Caco-2 (cell line): ENCODE results near the gene SLC33A1. TPM values are rescaled to one million over a fixed set of nuclear protein-coding genes. Genes with fewer than 3 reads are reported as not detected.

ENCODE experiments used
- Bru-seq: library from RNA; stranded (reverse); fragments of 400-500 nt; gene quantifications from one replicate; lab custom pipeline; 2021; lab: Mats Ljungman, UMichigan
- BruChase-seq, 2 experiments: library from RNA; stranded (reverse); fragments of 400-500 nt; gene quantifications; one replicate each; lab custom pipeline; 2021; lab: Mats Ljungman, UMichigan
- BruUV-seq: library from RNA; stranded (reverse); fragments of 400-500 nt; replicated peaks from 2 replicates; lab custom pipeline; 2021; lab: Mats Ljungman, UMichigan
- CTCF ChIA-PET: fragments of 300-600 bp; sonication (Branson Sonifier 250); formaldehyde crosslinking; loops from one replicate; lab custom pipeline; 2022; ENCODE audit warnings: antibody characterized with exemption; lab: Charles Lee
- POLR2A ChIA-PET: fragments of 300-600 bp; sonication (Branson Sonifier 250); formaldehyde crosslinking; loops from one replicate; lab custom pipeline; 2022; ENCODE audit warnings: antibody characterized with exemption; lab: Charles Lee
- DNase-seq, 2 experiments: peaks; one replicate each; pipeline versions ENCODE4 v3.0.0 to v3.0.0-alpha.2; 2020 to 2022
- H3K27me3 ChIP-seq: replicated peaks from 2 replicates; pipeline ENCODE4 v1.6.0; 2011; ENCODE audit warnings: low read length; ENCODE audit not compliant: control insufficient read depth, insufficient read depth
- H3K36me3 ChIP-seq: 2 replicates; pipeline ENCODE4 v1.5.1; 2011; ENCODE audit warnings: low read length; ENCODE audit not compliant: control insufficient read depth, insufficient read depth
- H3K4me1 ChIP-seq: fragments of 250-450 bp; sonication (Bioruptor Pico); 2 replicates; pipeline ENCODE4 v1.5.1; 2020; ENCODE audit warnings: mild to moderate bottlenecking
- H3K4me3 ChIP-seq: 2 replicates; pipeline ENCODE4 v1.5.1; 2011; ENCODE audit warnings: low read depth, mild to moderate bottlenecking, control low read depth, low read length
- H3K9me3 ChIP-seq: fragments of 250-450 bp; sonication (Bioruptor Pico); 2 replicates; pipeline ENCODE4 v1.5.1; 2020; ENCODE audit warnings: mild to moderate bottlenecking, moderate library complexity
- H3K27ac Mint-ChIP-seq: one replicate; pipeline ENCODE4 v1.8.0; 2022; ENCODE audit warnings: mixed read lengths; ENCODE audit not compliant: unreplicated experiment
- H3K27me3 Mint-ChIP-seq: one replicate; pipeline ENCODE4 v1.8.0; 2022; ENCODE audit warnings: mixed read lengths; ENCODE audit not compliant: insufficient read depth, unreplicated experiment
- H3K36me3 Mint-ChIP-seq: one replicate; pipeline ENCODE4 v1.8.0; 2022; ENCODE audit warnings: mild to moderate bottlenecking, mixed read lengths; ENCODE audit not compliant: insufficient read depth, unreplicated experiment
- H3K4me1 Mint-ChIP-seq: one replicate; pipeline ENCODE4 v1.8.0; 2022; ENCODE audit warnings: low read depth, mixed read lengths; ENCODE audit not compliant: unreplicated experiment
- H3K4me3 Mint-ChIP-seq: one replicate; pipeline ENCODE4 v1.8.0; 2022; ENCODE audit warnings: mild to moderate bottlenecking, moderate library complexity, mixed read lengths; ENCODE audit not compliant: unreplicated experiment
- H3K9me3 Mint-ChIP-seq: one replicate; pipeline ENCODE4 v1.8.0; 2022; ENCODE audit warnings: mixed read lengths; ENCODE audit not compliant: unreplicated experiment
- CTCF ChIP-seq, 2 experiments: fragments of 200-600 bp in 1 of 2; IDR thresholded peaks; 1 replicate in 1 of 2; 2 replicates in 1 of 2; pipeline versions ENCODE4 v1.5.1 to v1.8.0; 2011 to 2022; ENCODE audit warnings: antibody characterized with exemption in 1 of 2, control low read depth in 1 of 2, inconsistent platforms in 1 of 2, low read depth in 1 of 2, low read length in 1 of 2, mild to moderate bottlenecking in 1 of 2, moderate library complexity in 1 of 2; ENCODE audit not compliant: insufficient read depth in 1 of 2, severe bottlenecking in 1 of 2, unreplicated experiment in 1 of 2
- intact Hi-C: fragments of 100-400 bp; cut with micrococcal nuclease; formaldehyde crosslinking; loops from one replicate; pipeline ENCODE4 v1.10.0; 2022; ENCODE audit not compliant: unreplicated experiment
- long read RNA-seq: library from polyadenylated mRNA; stranded (forward); transcript quantifications from one replicate; pipeline ENCODE4 v2.0.0, GENCODE V29; 2022
- total RNA-seq: library from RNA; stranded (reverse); gene quantifications from 2 replicates; pipeline ENCODE4 v1.2.3, GENCODE V29; 2022

Gene SLC33A1
- total RNA-seq (19.6 TPM in 2 replicates), Bru-seq, nascent RNA (percentile 62 among the genes with signal in this experiment), BruChase-seq, experiment 1, labeled RNA remaining after a 2-hour chase (percentile 80 among the genes with signal in this experiment), BruChase-seq, experiment 2, labeled RNA remaining after a 6-hour chase (percentile 86 among the genes with signal in this experiment)
- long read RNA-seq, full-length matches to known transcripts: 39 of 43 reads
- long read RNA-seq, partial matches to known transcripts: 1 of 43 reads
- long read RNA-seq, other reads (novel, unspliced or antisense): 3 of 43 reads

- POLR2A ChIA-PET: interaction anchor here (0.6 to 1.5 kb wide), 3 partner anchors 16 to 139 kb away, joined by 6 to 11 read pairs (median 7); partner anchors contain the start of genes C3orf33 and GMPS
- H3K4me1 ChIP-seq: peaks cover 11% of the 10 kb centered on the region; the same call in 1 of the 2 replicates
- CTCF ChIA-PET: interaction anchor here (0.6 to 2.3 kb wide), 4 partner anchors 16 to 441 kb away, joined by 3 to 16 read pairs (median 4); partner anchors contain the start of gene C3orf33
- H3K36me3 Mint-ChIP-seq: peaks cover 11% of the 10 kb centered on the region
- H3K27ac Mint-ChIP-seq: peak within 1 kb of the TSS; percentile 95
- no peaks in the 10 kb centered on the region for H3K9me3 ChIP-seq
- peak within 1 kb of the TSS; percentile 95 for H3K4me3 ChIP-seq
- no peaks in the 10 kb centered on the region for H3K27me3 ChIP-seq
- H3K27me3 Mint-ChIP-seq: no peaks in the 10 kb centered on the region
- no peaks in the 10 kb centered on the region for H3K36me3 ChIP-seq
- TF ChIP-seq CTCF (IDR thresholded peaks at IDR 0.05; ENCODE audit: insufficient read depth in 1 of 2, low read depth in 1 of 2, low read length in 1 of 2, severe bottlenecking in 1 of 2, unreplicated experiment in 1 of 2): no peak
- intact Hi-C loops: loop anchor here (1.0 to 2.0 kb wide), 4 partner anchors 16 to 110 kb away; partner anchors contain the start of genes C3orf33, GMPS and PLCH1
- peak; percentile 98 to 99 for DNase-seq
- H3K4me1 Mint-ChIP-seq: no peaks in the 10 kb centered on the region
- no TSS peak for BruUV-seq
- H3K9me3 Mint-ChIP-seq: no peaks in the 10 kb centered on the region
- peak within 1 kb of the TSS; percentile 90 for H3K4me3 Mint-ChIP-seq
Measured at GRCh38 chr3:155854141-155854940, at the start of gene SLC33A1. TSS of gene SLC33A1 (minus strand) at chr3:155854427. CDS start at chr3:155853997, 430 bp downstream.

GRCh38 chr3:155895379-155895900 is 41.2 kb upstream of the SLC33A1 start:
- no peak overlapping the region for H3K4me3 Mint-ChIP-seq
- no peak for DNase-seq
- ChIA-PET POLR2A (no interaction called here), CTCF (no interaction called here)
- TF ChIP-seq CTCF (IDR thresholded peaks at IDR 0.05; ENCODE audit: insufficient read depth in 1 of 2, low read depth in 1 of 2, low read length in 1 of 2, severe bottlenecking in 1 of 2, unreplicated experiment in 1 of 2): no peak
- Histone ChIP-seq H3K9me3 (no peaks in the 10 kb centered on the region), H3K27me3 (no peaks in the 10 kb centered on the region), H3K4me1 (no peaks in the 10 kb centered on the region), H3K4me3 (no peak overlapping the region), H3K36me3 (no peaks in the 10 kb centered on the region; the same call in none of the 2 replicates)
- no TSS peak for BruUV-seq
- no peaks in the 10 kb centered on the region for H3K4me1 Mint-ChIP-seq
- intact Hi-C loops: no loop called here
- H3K27ac Mint-ChIP-seq: no peak overlapping the region
- no peaks in the 10 kb centered on the region for H3K9me3 Mint-ChIP-seq
- peaks cover 44% of the 10 kb centered on the region for H3K36me3 Mint-ChIP-seq
- H3K27me3 Mint-ChIP-seq: no peaks in the 10 kb centered on the region

- CTCF ChIA-PET: no interaction called here
- intact Hi-C loops: no loop called here
Measured at GRCh38 chr3:155891321-155891720, 37.1 kb upstream of the SLC33A1 start.

More at GRCh38 chr3:155891321-155891720, 37.1 kb upstream of the SLC33A1 start:
- no peaks in the 10 kb centered on the region for H3K27me3 Mint-ChIP-seq
- H3K4me3 ChIP-seq: no peak overlapping the region
- no peaks in the 10 kb centered on the region for H3K4me1 ChIP-seq
- no peaks in the 10 kb centered on the region for H3K36me3 ChIP-seq
- no peaks in the 10 kb centered on the region for H3K9me3 Mint-ChIP-seq
- no TSS peak for BruUV-seq
- H3K4me3 Mint-ChIP-seq: no peak overlapping the region
- H3K4me1 Mint-ChIP-seq: peaks cover 7% of the 10 kb centered on the region
- no peak overlapping the region for H3K27ac Mint-ChIP-seq
- no peak for DNase-seq
- no peaks in the 10 kb centered on the region for H3K27me3 ChIP-seq
- no peak for TF ChIP-seq CTCF (IDR thresholded peaks at IDR 0.05; ENCODE audit: insufficient read depth in 1 of 2, low read depth in 1 of 2, low read length in 1 of 2, severe bottlenecking in 1 of 2, unreplicated experiment in 1 of 2)
- no peaks in the 10 kb centered on the region for H3K9me3 ChIP-seq
- H3K36me3 Mint-ChIP-seq: peaks cover 18% of the 10 kb centered on the region
- POLR2A ChIA-PET: no interaction called here
